ENCODE measurements around the gene MEOX1. TPM values are rescaled to one million over a fixed set of nuclear protein-coding genes. Genes with fewer than 3 reads are reported as not detected.

The MEOX1 gene
- total RNA-seq, 4 donors from 2014 or later, result 6.6 to 16.1 (median 12.9) TPM

Small RNAs within 50 kb of the gene (small RNA-seq; reads per million reads assigned to genes)
- gene RF00017, result 0 reads per million in 3 donors

Other genes starting within 250 kb of the MEOX1 start
- 10 to 100 TPM; 31.7 to 35.1 (median 33.4) TPM for gene DHX8, start 177.9 kb downstream of the MEOX1 start, total RNA-seq
- gene ETV4, start 115.6 kb downstream of the MEOX1 start, total RNA-seq, result 1 to 10 TPM in 1 of 4 donors, under 1 TPM in 2, not detected in 1; 0.19 to 1.3 (median 0.83) TPM
- not detected for gene SOST, start 96.9 kb upstream of the MEOX1 start, total RNA-seq
- gene DUSP3, start 117.1 kb upstream of the MEOX1 start, total RNA-seq, result 100 to 1,000 TPM; 130 to 182 (median 158) TPM
- gene CFAP97D1, start 118.5 kb upstream of the MEOX1 start, total RNA-seq, result under 1 TPM in 1 of 4 donors, not detected in 3; 0.19 TPM
- gene MPP3, start 171.2 kb upstream of the MEOX1 start, total RNA-seq, result 1 to 10 TPM; 5.0 to 9.9 (median 6.2) TPM
- 10 to 100 TPM in 1 of 4 donors, 1 to 10 TPM in 2, under 1 TPM in 1; 0.83 to 12.0 (median 7.3) TPM for gene CD300LG, start 185.3 kb upstream of the MEOX1 start, total RNA-seq
- gene MPP2, start 245.6 kb upstream of the MEOX1 start, total RNA-seq, result 10 to 100 TPM; 13.3 to 15.9 (median 15.6) TPM